IMR-90 (cell line): ENCODE data around the gene ACVR1.

ENCODE experiments used
- BHLHE40 ChIP-seq: fragments of 150-350 bp; IDR thresholded peaks from 2 replicates; pipeline ENCODE4 v1.6.1; 2016; ENCODE audit warnings: mild to moderate bottlenecking, low read depth, low read length
- MAFK ChIP-seq: IDR thresholded peaks from 2 replicates; pipeline ENCODE4 v1.6.1; 2012; ENCODE audit warnings: low read depth, low read length, improper control_type of control experiment
- POLR2A ChIP-seq: IDR thresholded peaks from 2 replicates; pipeline ENCODE4 v1.6.1; 2012; ENCODE audit warnings: mild to moderate bottlenecking, low read depth, low read length
- RFX5 ChIP-seq: IDR thresholded peaks from 2 replicates; pipeline ENCODE4 v1.8.0; 2012; ENCODE audit warnings: low read depth, mild to moderate bottlenecking, low read length, moderate library complexity
- TF ChIP-seq, protein P1 (sequence below): conservative IDR thresholded peaks from 2 replicates; pipeline ENCODE4 v1.5.1; 2012; ENCODE audit warnings: mild to moderate bottlenecking, low read depth, low read length, improper control_type of control experiment

DNA sequence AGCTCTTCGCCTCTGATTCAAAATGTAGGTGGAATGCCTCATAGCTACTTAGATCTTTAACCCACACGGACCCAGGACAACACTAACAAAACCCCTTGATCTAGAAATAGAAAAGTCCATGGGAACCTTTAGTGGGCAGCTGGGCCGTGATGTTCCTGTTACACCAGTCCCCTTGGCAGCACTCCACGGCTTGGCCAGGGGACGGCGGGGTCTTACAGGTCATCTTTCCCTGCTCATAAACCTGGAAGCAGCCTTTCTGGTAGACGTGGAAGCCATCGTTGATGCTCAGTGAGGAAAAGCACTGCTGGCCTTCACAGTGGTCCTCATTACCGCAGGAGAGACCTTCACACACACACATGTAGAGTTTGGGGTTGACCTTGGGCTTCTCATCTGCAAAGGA is 95.9 kb downstream of the ACVR1 start:
- TF ChIP-seq, protein P1, sequence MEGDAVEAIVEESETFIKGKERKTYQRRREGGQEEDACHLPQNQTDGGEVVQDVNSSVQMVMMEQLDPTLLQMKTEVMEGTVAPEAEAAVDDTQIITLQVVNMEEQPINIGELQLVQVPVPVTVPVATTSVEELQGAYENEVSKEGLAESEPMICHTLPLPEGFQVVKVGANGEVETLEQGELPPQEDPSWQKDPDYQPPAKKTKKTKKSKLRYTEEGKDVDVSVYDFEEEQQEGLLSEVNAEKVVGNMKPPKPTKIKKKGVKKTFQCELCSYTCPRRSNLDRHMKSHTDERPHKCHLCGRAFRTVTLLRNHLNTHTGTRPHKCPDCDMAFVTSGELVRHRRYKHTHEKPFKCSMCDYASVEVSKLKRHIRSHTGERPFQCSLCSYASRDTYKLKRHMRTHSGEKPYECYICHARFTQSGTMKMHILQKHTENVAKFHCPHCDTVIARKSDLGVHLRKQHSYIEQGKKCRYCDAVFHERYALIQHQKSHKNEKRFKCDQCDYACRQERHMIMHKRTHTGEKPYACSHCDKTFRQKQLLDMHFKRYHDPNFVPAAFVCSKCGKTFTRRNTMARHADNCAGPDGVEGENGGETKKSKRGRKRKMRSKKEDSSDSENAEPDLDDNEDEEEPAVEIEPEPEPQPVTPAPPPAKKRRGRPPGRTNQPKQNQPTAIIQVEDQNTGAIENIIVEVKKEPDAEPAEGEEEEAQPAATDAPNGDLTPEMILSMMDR: no peak
- TF ChIP-seq MAFK: no peak
- TF ChIP-seq RFX5: no peak
- TF ChIP-seq BHLHE40: no peak
- no peak for TF ChIP-seq POLR2A
